Stimulated activated CD4-positive, alpha-beta T cell treated with anti-CD3 and anti-CD28 coated beads, Interleukin-1b, Interleukin-23, amount 100 ng/mL, for 24 hours (primary cell): ENCODE measurements around the gene UGT1A10.

ENCODE experiments used
- DNase-seq, 4 experiments: peaks; one replicate each; pipeline ENCODE4 v3.0.0-alpha.2; 2020; ENCODE audit warnings: low read depth in 4 of 4, low spot score in 1 of 4

The UGT1A10 gene

GRCh38 chr2:233801357-233802131, 165.3 kb downstream of the UGT1A10 start:
- no peak for DNase-seq

DNA sequence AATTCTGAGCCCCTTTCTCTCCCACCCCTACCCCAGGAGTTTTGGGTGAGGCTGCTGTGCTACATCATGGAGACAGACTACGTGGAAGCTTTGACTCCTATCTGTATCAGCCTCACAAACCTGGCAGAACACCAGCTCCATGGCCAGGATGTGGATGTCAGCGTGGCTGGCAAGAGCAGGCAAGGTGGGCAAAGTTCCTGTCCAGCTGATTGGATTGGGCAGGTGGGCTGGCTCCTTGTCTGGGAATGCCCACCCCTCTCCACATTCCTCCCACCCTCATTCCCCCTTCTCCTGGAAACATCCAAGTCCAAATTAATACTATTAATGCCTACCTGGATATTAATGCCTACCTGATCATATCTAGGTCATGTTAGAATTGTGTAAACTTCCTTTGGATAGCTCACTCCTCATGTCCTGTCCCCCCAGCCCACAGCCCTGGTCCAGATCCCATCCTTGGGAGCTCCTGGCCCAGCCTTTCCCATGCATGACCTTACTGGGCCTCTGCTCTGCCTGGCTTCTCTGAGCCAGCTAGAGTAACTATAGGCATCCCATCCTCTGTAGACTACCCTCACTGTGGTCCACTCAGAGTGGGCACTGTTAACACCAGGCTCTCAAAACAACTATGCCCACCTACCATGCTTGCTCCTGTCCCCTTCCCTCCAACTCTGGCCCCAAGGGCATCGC, 166.0 kb downstream of the UGT1A10 start:
- DNase-seq: no peak

DNA sequence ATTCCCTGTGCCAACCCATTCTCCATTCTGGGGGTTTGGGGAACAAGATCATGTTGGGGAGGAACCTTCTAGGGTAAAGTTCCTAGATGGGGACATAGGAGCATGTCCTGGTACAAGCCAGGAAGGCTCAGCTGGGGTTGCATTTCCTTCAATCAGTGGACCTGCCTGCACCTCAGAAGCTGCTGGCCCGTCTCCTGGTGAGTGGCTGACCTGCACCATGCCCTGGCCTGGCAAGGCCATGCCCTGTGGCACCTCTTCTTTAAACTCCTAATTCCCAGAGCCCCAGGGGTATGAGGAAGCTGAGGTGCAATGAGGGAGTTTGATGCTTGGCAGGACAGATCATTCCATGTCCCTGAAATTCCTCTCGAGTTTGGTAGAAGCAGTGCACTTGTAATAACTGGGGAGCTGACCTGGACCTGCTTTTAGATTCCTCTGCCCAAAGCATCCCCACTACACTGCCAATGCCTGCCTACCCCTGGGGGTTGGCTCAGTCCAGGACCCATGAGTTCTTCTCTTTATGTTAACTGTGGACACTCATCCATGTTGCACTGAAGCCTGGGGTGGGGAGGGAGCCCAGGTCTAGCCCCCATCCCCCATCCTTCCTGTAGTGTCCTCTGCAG, 167.2 kb downstream of the UGT1A10 start:
- no peak for DNase-seq

DNA sequence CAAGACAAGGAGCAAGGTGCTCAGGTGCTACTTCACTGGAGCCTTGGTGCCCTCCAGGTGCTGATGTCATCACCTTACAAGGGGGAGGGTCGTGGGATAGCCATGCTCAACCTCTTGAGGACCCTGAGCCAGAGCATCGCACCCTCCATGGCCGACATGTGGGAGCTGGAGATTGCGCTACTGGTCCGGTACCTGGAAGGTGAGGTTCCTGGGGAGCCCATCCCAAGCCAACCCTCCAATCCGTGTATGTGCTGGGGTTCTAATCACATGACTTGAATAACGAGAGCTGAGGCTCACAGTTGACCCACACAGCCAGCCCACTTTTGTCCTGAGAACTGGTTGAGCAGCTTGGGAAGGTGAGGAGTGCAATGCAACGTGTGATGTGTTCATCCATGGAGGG, 167.7 kb downstream of the UGT1A10 start:
- no peak for DNase-seq

DNA sequence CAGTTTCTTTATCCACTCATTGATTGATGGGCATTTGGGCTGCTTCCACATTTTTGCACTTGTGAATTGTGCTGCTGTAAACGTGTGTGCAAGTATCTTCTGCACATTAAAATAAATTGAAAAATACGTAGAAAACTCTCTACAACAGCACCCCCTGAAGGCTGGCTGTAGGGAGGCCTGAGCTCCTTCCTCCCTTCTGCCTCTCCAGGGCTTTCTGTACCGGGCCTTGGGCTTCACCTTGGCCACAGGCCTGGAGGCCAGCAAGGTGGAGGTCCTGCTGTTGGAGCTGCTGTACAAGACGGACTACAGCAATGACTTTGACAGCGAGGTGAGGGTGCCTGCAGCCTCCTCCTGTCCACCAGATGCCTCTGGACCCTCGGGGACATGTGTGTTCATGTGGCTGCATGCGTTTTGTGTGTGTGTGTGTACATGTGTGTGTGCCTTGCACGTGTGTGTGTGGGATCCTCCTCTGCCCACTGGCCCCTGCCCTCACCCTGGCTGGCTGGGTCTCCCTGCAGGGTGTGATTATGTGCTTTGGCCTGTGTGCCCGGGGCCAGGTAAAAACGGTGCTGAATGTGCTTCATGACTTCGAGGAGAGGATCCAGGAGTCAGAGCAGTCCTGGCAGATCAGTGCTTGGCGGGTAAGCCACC, 171.1 kb downstream of the UGT1A10 start:
- DNase-seq: no peak

DNA sequence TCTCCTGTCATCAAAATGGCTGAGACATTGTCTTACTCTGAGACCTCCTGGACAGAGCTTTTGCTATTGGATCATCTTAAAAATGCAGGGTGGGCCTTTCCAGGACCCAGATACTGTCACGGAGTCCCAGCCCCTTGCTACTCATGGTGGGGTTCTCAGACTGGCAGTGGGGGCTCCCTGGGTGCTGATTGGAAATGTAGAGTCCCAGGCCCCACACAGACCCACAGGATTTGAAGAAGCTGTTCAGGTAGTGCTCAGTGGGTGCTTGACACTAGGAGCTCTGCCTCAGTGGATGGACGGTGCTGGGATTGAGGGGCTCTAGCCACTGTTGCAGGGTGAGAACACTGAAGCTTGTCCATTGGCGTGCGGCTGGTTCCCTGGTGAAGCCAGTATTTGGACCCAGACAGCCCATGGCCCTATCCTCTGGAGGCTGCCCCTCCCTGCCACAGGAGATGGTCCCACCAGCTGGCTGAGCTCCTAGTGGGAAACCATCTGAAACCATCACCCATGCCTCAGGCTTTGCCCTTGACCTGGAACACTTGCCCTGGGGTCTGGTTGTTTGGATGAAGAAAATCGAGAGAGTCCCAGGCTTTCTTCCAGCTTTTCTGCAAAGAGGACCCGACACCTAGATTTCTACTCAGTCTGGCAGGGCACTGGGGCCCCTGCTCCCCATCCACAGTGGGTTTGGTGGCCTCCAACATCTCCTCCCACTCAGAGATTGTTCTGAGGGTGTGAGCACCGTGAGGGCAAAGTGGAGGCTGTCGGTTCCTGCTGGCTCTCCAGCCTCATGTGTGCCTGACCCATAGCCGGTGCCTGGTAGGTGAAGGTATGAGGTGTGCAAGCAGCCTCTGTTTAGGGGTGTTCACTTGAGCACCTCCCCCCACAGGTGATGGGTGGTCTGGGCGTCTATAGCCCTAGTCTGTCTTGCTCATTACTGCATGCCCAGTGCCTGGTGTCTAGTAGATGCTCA, 172.0 kb downstream of the UGT1A10 start:
- DNase-seq: no peak

DNA sequence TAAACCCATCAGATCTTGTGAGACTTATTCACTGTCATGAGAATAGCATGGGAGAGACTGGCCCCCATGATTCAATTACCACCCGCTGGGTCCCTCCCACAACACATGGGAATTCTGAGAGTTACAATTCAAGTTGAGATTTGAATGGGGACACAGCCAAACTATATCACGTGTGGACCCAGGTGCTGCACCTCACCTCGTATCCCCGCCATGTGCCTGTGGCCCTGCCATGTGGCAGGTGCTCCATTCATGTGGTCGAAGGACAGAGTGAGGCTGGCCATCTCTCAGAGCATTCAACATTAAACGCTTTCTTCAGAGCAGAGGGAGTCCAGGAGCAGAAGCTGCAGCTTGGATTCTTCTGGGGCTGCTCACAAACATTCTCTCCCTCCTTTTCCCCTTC, 174.1 kb downstream of the UGT1A10 start:
- no peak for DNase-seq

DNA sequence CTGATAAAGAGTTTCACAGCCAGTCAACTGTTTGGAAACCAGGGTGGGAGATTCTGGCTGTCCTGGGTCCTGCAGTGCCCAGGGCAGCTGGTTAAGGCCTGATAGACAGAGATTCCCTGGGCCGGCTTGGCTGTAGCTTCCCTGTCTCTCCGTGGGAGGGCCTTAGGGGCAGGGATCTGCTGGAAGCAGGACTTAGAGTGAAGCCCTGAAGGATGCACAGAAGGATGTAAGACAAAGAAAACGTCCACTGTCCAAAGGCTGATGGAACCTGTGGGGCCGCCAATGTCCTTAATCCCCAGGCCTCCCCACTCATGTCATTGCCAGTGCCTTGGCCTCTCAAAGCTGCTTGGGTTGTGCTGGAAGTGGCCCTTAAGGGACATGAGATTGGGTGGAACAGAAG, 174.8 kb downstream of the UGT1A10 start:
- DNase-seq: no peak

DNA sequence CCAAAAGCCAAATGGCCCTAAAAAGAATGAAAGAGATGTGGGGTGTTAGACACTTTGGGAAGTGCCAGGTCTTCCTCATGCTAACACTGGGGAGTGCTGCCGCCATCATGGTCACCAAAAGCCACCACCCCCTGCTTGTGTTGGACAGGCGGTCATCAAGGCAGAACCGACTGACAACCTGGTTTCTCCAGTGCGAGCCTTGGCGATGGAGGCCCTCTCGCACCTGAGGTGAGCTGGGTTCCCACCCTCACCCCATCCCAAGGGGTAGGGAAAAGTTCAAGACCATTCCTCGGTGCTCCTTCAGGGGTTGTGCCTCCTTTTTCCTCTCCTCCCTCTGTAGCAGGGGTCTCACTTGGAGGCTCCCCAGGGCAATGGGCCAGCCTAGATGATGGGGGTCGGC, 175.5 kb downstream of the UGT1A10 start:
- no peak for DNase-seq

DNA sequence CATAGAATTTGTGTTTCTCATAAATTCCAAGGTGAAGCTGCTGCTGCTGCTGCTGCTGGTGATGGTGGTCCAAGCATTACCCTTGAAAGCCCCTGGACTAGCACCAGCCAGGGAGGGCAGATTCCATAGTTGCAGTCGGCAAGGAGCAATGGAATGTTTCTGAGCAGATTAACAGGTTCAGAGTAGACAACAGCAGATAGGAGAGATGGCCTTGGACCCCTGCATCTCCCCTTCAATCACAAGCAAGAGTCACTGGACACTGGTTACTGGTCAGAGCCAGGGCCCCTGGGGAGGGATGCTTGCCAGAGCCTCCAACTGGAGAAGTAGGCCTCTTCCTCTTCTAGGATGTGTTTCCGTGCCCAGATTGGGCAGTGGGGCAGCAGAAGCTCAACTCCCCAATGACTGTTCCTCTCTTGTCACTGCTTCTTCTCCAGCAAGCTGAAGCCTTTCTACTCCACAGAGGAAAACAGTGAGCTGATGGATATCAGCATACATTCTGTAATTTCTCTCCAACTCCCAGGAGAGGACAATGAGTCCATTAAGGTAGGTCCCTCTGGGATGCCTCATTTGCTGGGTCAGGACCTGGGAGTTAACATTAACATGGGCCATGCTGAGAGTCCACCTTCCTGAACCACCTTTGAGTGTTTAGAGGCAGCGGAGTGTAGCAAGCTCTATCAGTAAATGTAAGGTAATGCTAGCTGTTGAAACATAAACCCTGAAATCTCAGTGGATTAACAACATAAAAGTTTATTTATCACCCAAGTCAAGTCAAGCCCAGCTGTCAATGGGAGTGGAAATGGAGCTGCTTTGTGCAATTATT, 177.2 kb downstream of the UGT1A10 start:
- no peak for DNase-seq

DNA sequence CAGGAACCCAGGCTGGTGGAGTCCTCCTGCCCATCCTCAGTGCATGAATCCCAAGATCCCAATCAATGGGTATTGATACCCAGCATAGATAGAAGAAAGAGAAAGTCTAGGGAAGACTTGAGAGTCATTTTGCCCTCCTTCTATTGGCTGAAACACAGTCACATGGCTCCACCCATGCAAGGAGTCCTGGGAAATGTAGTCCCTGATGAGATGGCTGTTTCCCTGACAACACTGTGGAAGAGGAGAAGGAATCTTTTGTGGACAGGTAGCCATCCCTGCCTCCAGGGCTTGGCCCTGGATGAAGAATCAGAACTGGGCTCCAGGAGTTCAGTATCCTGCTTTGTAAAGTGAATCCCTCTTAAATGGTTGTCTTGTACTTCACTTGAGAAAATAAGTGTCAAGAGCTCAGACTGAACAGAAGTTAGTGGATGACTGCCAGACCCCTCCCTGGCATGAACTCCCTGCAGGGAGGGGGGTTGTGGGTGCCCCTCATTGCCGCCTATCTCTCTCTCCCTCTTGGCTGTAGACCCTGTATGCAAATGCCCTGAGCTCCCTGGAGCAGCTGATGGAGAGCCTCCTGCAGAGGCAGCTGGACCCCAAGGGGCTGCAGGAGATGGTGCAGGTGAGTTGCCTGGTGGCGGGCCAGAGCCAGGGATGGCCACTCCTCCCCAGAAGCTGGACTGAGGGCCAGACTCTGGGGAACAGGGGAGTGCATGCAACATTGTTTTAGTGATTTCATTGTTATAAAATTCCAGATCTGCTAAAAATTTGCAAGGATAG, 178.0 kb downstream of the UGT1A10 start:
- DNase-seq: no peak

DNA sequence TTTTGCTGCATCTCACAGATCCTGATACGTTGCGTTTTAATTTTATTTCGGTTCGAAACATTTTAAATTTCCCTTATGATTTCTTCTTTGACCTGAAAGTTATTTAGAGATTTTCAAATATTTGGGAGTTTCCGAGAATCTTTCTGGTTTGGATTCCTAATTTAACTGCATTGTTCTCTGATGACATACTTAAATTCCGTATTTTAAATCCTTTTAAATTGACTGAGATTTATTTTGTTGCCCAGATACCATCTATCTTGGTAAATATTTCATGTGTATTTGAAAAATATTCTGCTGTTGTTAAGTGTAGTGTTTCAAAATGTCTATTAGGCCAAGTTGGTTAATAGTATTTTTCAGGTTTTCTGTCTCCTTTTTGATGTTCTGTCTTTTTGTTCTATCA, 179.6 kb downstream of the UGT1A10 start:
- no peak for DNase-seq

DNA sequence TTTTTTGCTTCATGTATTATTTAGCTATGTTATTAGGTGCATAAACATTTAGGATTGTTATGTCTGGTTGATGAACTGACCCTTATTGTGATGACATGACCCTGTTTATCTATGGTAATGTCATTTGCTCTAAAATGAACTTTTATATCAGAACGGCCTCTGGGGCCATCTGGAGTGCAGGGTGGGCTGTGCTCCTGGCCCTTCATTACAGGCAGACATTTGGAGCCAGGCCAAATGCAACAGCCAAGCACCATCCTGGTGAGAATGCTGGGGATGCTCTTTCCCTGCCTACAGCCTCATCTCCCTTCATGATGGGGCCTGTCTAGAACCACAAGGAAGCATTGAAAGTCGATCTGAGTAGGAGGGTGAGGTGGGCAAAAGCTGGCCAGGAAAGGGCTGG, 180.1 kb downstream of the UGT1A10 start:
- DNase-seq: no peak

- DNase-seq: no peak
Observed at GRCh38 chr2:233816771-233817170, 180.5 kb downstream of the UGT1A10 start.

GRCh38 chr2:233817361-233817911, 181.2 kb downstream of the UGT1A10 start:
- DNase-seq: no peak

DNA sequence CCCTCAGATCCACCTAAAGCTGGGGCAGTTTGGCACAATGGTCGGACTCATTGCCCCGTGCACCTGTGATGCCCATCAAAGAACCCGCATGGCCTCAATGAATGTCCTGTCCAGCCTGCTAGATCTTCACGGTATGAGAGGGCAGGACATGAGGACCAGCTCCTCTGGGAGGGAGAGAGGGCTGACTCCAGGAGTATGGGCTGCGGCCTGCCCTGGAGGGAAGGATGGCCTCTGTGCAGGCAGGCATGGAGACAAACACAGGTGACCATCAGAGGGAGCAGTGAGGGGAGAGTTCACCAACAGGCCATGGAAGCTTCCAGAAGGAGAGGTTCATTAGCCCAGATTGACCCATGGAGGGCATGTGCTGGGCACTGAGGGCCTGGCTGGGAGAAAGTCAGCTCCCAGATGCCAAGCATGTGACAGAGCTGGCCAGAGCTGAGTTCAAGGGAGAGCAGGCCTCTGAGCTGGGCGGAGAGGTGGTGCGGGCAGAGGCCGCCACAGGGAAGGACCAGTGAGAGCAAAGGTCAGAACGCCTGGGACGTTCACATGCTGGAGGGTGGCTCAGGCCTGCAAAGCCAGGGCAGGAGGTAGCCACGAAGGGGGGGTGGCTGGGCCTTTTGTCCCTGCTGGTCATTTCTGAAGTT, 181.9 kb downstream of the UGT1A10 start:
- DNase-seq: no peak

- DNase-seq: no peak
Observed at GRCh38 chr2:233818639-233819621, 182.7 kb downstream of the UGT1A10 start.
